K562 (cell line): ENCODE results near the gene HEPHL1. TPM values are rescaled to one million over a fixed set of nuclear protein-coding genes. Genes with fewer than 3 reads are reported as not detected.

Experiments
- AFF4 ChIP-seq: sonication (generic); formaldehyde crosslinking; IDR thresholded peaks from 2 replicates; pipeline ENCODE4 v1.8.0; 2023; ENCODE audit warnings: mild to moderate bottlenecking, missing genetic modification reagents
- BDP1 ChIP-seq: IDR thresholded peaks from 3 replicates; pipeline ENCODE4 v1.6.1; 2011; ENCODE audit not compliant: insufficient read length, insufficient read depth
- DIDO1 ChIP-seq: fragments of 450-650 bp; IDR thresholded peaks from 2 replicates; pipeline ENCODE4 v1.6.1; 2016; ENCODE audit warnings: low read depth, missing biosample characterization, missing genetic modification characterization
- GABPB1 ChIP-seq: sonication (generic); formaldehyde crosslinking; IDR thresholded peaks from 2 replicates; pipeline ENCODE4 v1.8.0; 2022; ENCODE audit warnings: mild to moderate bottlenecking, missing genetic modification reagents
- HBP1 ChIP-seq: fragments of 450-650 bp; formaldehyde crosslinking; IDR thresholded peaks from 2 replicates; pipeline ENCODE4 v1.4.0; 2022; ENCODE audit warnings: missing genetic modification characterization
- MBD2 ChIP-seq: sonication (generic); IDR thresholded peaks from 2 replicates; pipeline ENCODE4 v1.6.1; 2016; ENCODE audit warnings: low read depth, borderline replicate concordance
- NFIC ChIP-seq: fragments of 450-650 bp; IDR thresholded peaks from 2 replicates; pipeline ENCODE4 v1.6.1; 2017; ENCODE audit warnings: mild to moderate bottlenecking, inconsistent platforms
- PRDM10 ChIP-seq: fragments of 450-650 bp; IDR thresholded peaks from 2 replicates; pipeline ENCODE4 v1.6.1; 2018; ENCODE audit not compliant: partially characterized antibody
- RBM17 ChIP-seq: fragments of 200-400 bp; formaldehyde crosslinking; IDR thresholded peaks from 2 replicates; pipeline ENCODE4 v1.6.1; 2017; ENCODE audit warnings: low read depth, mild to moderate bottlenecking, low read length, borderline replicate concordance
- RFX5 ChIP-seq: IDR thresholded peaks from 2 replicates; pipeline ENCODE4 v1.6.1; 2011; ENCODE audit warnings: low read depth, mild to moderate bottlenecking, improper control_type of control experiment, low read length
- RNF2 ChIP-seq: sonication (generic); IDR thresholded peaks from 2 replicates; pipeline ENCODE4 v1.6.1; 2016
- ZEB2 ChIP-seq: fragments of 450-650 bp; IDR thresholded peaks from 2 replicates; pipeline ENCODE4 v1.6.1; 2016
- polyA plus RNA-seq, 8 experiments: library from polyadenylated mRNA; depleted of rRNA in 4 of 8; stranded (reverse) in 5 of 8; unstranded in 3 of 8; fragments of >200 nt; fragmentation: Nextera tagmentation in 2 of 8; fragmentation: Illumina TruSeq in 1 of 8; extraction: Ambion mirVana in 2 of 8; extraction: Trizol in 1 of 8; gene quantifications; 2 replicates each; pipeline versions ENCODE4 v1.2.1 to v1.2.3, GENCODE V29; 2011 to 2014; ENCODE audit warnings: inconsistent platforms in 1 of 8, missing spikeins in 1 of 8
- total RNA-seq, 7 experiments: library from RNA; depleted of rRNA in 6 of 7; stranded (reverse); fragments of >200 nt in 6 of 7; fragmentation: Illumina TruSeq in 2 of 7; extraction: Trizol in 2 of 7; gene quantifications; 2 replicates each; pipeline versions ENCODE4 v1.2.1 to v1.2.3, GENCODE V29; 2011 to 2021; ENCODE audit warnings: low replicate concordance in 1 of 7
- TF ChIP-seq, protein P1 (sequence below): fragments of 200-800 bp; sonication (Bioruptor generic); IDR thresholded peaks from 2 replicates; pipeline ENCODE4 v1.6.1; 2017; ENCODE audit warnings: missing genetic modification characterization, missing compliant biosample characterization
- TF ChIP-seq, protein P2 (sequence below): IDR thresholded peaks from 3 replicates; pipeline ENCODE4 v1.6.1; 2011; ENCODE audit warnings: borderline replicate concordance, mild to moderate bottlenecking, moderate library complexity; ENCODE audit not compliant: insufficient read length; ENCODE audit errors: extremely low read depth

HEPHL1 gene
- total and polyA plus RNA-seq, 9 of the 15 experiments (the other 6 are each of a cell fraction or from before 2014, with no cell fraction given) = 0.01 TPM; not detected in 8

- TF ChIP-seq HBP1 (no peak), RBM17 (no peak), BDP1 (no peak), DIDO1 (tag) (no peak), PRDM10 (no peak), RFX5 (no peak), RNF2 (no peak), ZEB2 (no peak), MBD2 (peak; percentile 28; the same call in 1 of the 2 replicates), GABPB1 (CRISPR knock-in tag) (no peak), AFF4 (CRISPR knock-in tag) (no peak), NFIC (peak; percentile 46; the same call in 1 of the 2 replicates)
- TF ChIP-seq, protein P1, sequence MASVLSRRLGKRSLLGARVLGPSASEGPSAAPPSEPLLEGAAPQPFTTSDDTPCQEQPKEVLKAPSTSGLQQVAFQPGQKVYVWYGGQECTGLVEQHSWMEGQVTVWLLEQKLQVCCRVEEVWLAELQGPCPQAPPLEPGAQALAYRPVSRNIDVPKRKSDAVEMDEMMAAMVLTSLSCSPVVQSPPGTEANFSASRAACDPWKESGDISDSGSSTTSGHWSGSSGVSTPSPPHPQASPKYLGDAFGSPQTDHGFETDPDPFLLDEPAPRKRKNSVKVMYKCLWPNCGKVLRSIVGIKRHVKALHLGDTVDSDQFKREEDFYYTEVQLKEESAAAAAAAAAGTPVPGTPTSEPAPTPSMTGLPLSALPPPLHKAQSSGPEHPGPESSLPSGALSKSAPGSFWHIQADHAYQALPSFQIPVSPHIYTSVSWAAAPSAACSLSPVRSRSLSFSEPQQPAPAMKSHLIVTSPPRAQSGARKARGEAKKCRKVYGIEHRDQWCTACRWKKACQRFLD (CRISPR knock-in tag) = no peak
- TF ChIP-seq, protein P2, sequence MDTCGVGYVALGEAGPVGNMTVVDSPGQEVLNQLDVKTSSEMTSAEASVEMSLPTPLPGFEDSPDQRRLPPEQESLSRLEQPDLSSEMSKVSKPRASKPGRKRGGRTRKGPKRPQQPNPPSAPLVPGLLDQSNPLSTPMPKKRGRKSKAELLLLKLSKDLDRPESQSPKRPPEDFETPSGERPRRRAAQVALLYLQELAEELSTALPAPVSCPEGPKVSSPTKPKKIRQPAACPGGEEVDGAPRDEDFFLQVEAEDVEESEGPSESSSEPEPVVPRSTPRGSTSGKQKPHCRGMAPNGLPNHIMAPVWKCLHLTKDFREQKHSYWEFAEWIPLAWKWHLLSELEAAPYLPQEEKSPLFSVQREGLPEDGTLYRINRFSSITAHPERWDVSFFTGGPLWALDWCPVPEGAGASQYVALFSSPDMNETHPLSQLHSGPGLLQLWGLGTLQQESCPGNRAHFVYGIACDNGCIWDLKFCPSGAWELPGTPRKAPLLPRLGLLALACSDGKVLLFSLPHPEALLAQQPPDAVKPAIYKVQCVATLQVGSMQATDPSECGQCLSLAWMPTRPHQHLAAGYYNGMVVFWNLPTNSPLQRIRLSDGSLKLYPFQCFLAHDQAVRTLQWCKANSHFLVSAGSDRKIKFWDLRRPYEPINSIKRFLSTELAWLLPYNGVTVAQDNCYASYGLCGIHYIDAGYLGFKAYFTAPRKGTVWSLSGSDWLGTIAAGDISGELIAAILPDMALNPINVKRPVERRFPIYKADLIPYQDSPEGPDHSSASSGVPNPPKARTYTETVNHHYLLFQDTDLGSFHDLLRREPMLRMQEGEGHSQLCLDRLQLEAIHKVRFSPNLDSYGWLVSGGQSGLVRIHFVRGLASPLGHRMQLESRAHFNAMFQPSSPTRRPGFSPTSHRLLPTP = no peak
Measured at GRCh38 chr11:94077552-94078293, 56.6 kb downstream of the HEPHL1 start (continued).
